ENCODE measurements around the gene SYNGR1.

DNA sequence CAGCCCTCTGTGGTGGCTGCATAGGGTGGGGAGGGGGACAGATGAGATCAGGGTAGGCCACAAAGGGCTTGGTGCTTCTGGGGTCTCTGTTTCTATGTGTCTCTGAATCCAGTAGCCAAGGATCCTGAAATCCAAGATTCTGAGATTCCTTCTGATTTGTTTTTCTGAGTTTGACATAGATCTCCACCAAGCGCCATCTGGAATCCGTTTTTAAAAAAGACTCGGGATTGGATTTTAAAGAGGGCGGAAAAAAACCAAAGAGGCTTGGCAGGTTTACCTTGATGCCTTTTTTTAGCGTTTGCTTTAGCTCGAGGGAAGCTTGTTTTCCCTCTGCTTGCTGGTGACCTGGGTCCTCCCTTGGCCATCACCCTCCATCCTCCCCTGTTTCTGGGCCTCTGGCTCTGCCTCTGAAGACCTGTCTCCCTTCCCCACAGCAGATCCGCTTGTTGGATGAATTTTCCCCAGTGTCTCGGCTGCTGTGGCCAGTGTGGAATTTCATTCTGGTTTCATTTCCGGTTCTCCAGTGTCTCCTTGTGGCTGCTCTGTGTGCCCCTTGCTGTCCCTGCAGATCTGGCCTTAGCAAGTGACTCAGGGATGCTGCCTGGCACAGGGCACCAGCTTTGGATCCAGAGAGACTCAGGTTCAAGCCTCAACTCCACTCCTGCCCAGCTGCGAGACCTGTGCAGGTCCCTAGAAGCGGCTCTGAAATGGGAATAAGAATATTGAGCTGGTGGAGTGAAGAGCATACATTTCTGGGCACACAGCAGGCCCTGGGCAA is 15.1 kb downstream of the SYNGR1 start:
- TF ChIP-seq, protein P1, sequence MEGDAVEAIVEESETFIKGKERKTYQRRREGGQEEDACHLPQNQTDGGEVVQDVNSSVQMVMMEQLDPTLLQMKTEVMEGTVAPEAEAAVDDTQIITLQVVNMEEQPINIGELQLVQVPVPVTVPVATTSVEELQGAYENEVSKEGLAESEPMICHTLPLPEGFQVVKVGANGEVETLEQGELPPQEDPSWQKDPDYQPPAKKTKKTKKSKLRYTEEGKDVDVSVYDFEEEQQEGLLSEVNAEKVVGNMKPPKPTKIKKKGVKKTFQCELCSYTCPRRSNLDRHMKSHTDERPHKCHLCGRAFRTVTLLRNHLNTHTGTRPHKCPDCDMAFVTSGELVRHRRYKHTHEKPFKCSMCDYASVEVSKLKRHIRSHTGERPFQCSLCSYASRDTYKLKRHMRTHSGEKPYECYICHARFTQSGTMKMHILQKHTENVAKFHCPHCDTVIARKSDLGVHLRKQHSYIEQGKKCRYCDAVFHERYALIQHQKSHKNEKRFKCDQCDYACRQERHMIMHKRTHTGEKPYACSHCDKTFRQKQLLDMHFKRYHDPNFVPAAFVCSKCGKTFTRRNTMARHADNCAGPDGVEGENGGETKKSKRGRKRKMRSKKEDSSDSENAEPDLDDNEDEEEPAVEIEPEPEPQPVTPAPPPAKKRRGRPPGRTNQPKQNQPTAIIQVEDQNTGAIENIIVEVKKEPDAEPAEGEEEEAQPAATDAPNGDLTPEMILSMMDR (IDR thresholded peaks at IDR 0.05; ENCODE audit: low read depth, low read length), result no peak
- no peak for TF ChIP-seq EZH2phosphoT487 (IDR thresholded peaks at IDR 0.05; ENCODE audit: low read depth)

All from OCI-LY3 (cell line).